ENCODE measurements around the gene CTXN2. TPM values are rescaled to one million over a fixed set of nuclear protein-coding genes. Genes with fewer than 3 reads are reported as not detected.

The CTXN2 gene
- total RNA-seq, 4 donors from 2014 or later: not detected

- Histone ChIP-seq H3K9me3 (no peaks in the 10 kb centered on the region), H3K27me3 (no peaks in the 10 kb centered on the region), H3K4me1 (peaks cover 0 to 24% (median 0%) of the 10 kb centered on the region in 3 donors), H3K4me3 (no peak overlapping the region), H3K36me3 (no peaks in the 10 kb centered on the region), H3K27ac (peak overlapping the region in 3 of 4 donors; percentile 90 to 98 (median 96))
- ATAC-seq: no peak
- WGBS, 2 donors (ENCODE audit: low coverage in 1 of 2): 62 to 65% methylated on average over 4 of the region's 4 CpGs
- no peak for TF ChIP-seq POLR2AphosphoS5 (IDR thresholded peaks at IDR 0.05)
- no peak for TF ChIP-seq POLR2A (IDR thresholded peaks at IDR 0.05)
- TF ChIP-seq EP300 (IDR thresholded peaks at IDR 0.05): no peak
- TF ChIP-seq CTCF (IDR thresholded peaks at IDR 0.05): no peak
Measured at GRCh38 chr15:48176112-48176511, 15.4 kb upstream of the CTXN2 start.

GRCh38 chr15:48176957-48177356, 14.5 kb upstream of the CTXN2 start:
- Histone ChIP-seq H3K9me3 (no peaks in the 10 kb centered on the region), H3K27me3 (no peaks in the 10 kb centered on the region), H3K4me3 (peak overlapping the region; percentile 76 to 91), H3K4me1 (peaks cover 0 to 24% (median 0%) of the 10 kb centered on the region in 3 donors), H3K27ac (peak overlapping the region; percentile 87 to 98 (median 93)), H3K36me3 (no peaks in the 10 kb centered on the region)
- WGBS, 2 donors (ENCODE audit: low coverage in 1 of 2): 49 to 79% methylated on average over 2 of the region's 2 CpGs
- TF ChIP-seq POLR2AphosphoS5 (IDR thresholded peaks at IDR 0.05) (no peak), EP300 (IDR thresholded peaks at IDR 0.05) (no peak), POLR2A (IDR thresholded peaks at IDR 0.05) (no peak), CTCF (IDR thresholded peaks at IDR 0.05) (no peak)
- ATAC-seq: no peak

GRCh38 chr15:48177383-48177765, 14.1 kb upstream of the CTXN2 start:
- TF ChIP-seq POLR2AphosphoS5 (IDR thresholded peaks at IDR 0.05): peak; percentile 7
- no peak for TF ChIP-seq CTCF (IDR thresholded peaks at IDR 0.05)
- no peak for TF ChIP-seq POLR2A (IDR thresholded peaks at IDR 0.05)
- no peak for TF ChIP-seq EP300 (IDR thresholded peaks at IDR 0.05)
- peaks cover 0 to 24% (median 0%) of the 10 kb centered on the region in 3 donors for H3K4me1 ChIP-seq
- peak; percentile 81 for ATAC-seq
- H3K27me3 ChIP-seq: no peaks in the 10 kb centered on the region
- H3K36me3 ChIP-seq: no peaks in the 10 kb centered on the region
- no peaks in the 10 kb centered on the region for H3K9me3 ChIP-seq
- peak overlapping the region; percentile 87 to 98 (median 93) for H3K27ac ChIP-seq
- WGBS, 2 donors (ENCODE audit: low coverage in 1 of 2): 0 to 2% methylated on average over 10 of the region's 10 CpGs
- peak overlapping the region; percentile 76 to 91 for H3K4me3 ChIP-seq

GRCh38 chr15:48177766-48178647, 13.5 kb upstream of the CTXN2 start, which contains the start of gene MYEF2:
TSS of gene MYEF2 (minus strand) at chr15:48178295. CDS start at chr15:48178237, 58 bp downstream.
- 5% methylated on average over 6 of the region's 71 CpGs; no CpG with 5 or more reads in 1 of the 2 donors for WGBS, 2 donors (ENCODE audit: low coverage in 1 of 2)

More at GRCh38 chr15:48177766-48178647, 13.5 kb upstream of the CTXN2 start, which contains the start of gene MYEF2:
- H3K9me3 ChIP-seq: no peaks in the 10 kb centered on the region
- H3K27ac ChIP-seq: peak within 1 kb of the TSS; percentile 87 to 98 (median 93)
- H3K36me3 ChIP-seq: no peaks in the 10 kb centered on the region
- no peaks in the 10 kb centered on the region for H3K27me3 ChIP-seq
- peak within 1 kb of the TSS; percentile 76 to 91 for H3K4me3 ChIP-seq
- peak; percentile 85 for ATAC-seq
- peaks cover 0 to 24% (median 0%) of the 10 kb centered on the region in 3 donors for H3K4me1 ChIP-seq
- TF ChIP-seq POLR2A (IDR thresholded peaks at IDR 0.05): peak; percentile 19 to 24
- peak in 2 of 4 experiments; percentile 29 to 42 for TF ChIP-seq CTCF (IDR thresholded peaks at IDR 0.05)
- TF ChIP-seq EP300 (IDR thresholded peaks at IDR 0.05): no peak
- TF ChIP-seq POLR2AphosphoS5 (IDR thresholded peaks at IDR 0.05): no peak
